GM12891 (cell line): Measurements from ENCODE around the gene PTPRN2.

Experiments
- PAX5 ChIP-seq: IDR thresholded peaks from 2 replicates; pipeline ENCODE4 v1.6.1; 2011; ENCODE audit warnings: low read length, moderate library complexity, mild to moderate bottlenecking; ENCODE audit not compliant: insufficient read depth, severe bottlenecking
- POLR2A ChIP-seq: IDR thresholded peaks from 2 replicates; pipeline ENCODE4 v1.6.1; 2011; ENCODE audit warnings: low read depth, low read length, control low read depth
- POLR2AphosphoS5 ChIP-seq: IDR thresholded peaks from 2 replicates; pipeline ENCODE4 v1.6.1; 2011; ENCODE audit warnings: low read depth, low read length, control low read depth
- SPI1 ChIP-seq: IDR thresholded peaks from 2 replicates; pipeline ENCODE4 v1.6.1; 2011; ENCODE audit warnings: low read depth, low read length, control low read depth
- TAF1 ChIP-seq: IDR thresholded peaks from 2 replicates; pipeline ENCODE4 v1.6.1; 2011; ENCODE audit warnings: low read depth, low read length, control low read depth

DNA sequence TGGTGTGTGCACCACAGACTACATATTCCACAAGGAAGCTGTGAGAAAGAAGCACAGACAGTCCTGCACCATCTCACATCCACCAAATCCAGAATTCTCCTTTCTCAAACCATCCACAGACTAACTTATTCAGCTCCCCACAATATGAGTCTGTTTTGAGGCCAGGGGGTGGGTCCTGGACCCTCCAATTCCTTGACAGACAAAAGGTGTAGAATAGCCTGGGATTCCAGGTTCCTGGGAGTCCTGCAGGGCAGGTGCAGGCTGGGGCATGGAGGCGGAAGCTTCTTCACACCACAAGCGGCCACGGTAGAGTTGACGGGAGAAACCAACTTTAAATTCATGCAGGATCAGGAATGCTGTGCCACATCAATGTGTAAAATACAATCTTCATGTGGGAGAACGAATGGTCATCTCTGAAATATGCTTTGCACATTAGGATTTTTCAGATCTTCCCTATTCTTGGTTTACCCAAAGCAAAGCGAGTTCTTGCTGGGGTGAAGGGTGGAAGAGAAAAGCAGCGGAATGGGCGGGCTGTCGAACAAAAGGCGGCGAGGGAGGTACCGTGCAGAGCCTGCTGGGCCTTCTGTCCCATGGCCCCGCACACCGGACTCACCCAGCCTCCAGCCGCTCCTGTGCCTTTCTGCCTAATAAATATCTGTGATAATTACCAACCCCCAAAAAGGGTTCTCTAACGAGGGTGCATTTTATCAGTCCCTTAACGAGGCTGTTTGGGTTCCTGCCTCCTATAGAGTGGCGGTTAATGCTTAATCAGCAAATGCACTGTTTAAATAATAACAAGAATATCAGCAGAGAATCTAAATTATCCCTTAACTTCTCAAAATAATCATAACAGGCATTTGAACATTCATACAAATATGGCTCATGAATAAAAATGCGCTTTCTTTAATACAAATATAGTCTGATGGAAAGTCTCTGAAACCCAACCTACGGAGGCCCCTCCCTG, 736.9 kb downstream of the PTPRN2 start:
- TF ChIP-seq POLR2A (no peak), TAF1 (no peak), POLR2AphosphoS5 (no peak), SPI1 (no peak), PAX5 (no peak)
